ENCODE data around the gene ATP13A2.

- TF ChIP-seq CTCF (conservative IDR thresholded peaks at IDR 0.05; ENCODE audit: low read length) (no peak), EZH2phosphoT487 (IDR thresholded peaks at IDR 0.05; ENCODE audit: borderline replicate concordance) (no peak)
Observed at GRCh38 chr1:17040135-17040534, 28.4 kb upstream of the ATP13A2 start.

Data from Loucy (cell line).